GM13977 (cell line): ENCODE data around the gene NF2.

Experiments
- DNase-seq: peaks from one replicate; pipeline ENCODE4 v3.0.0; 2012; ENCODE audit warnings: low spot score
- CTCF ChIP-seq: IDR thresholded peaks from 2 replicates; pipeline ENCODE4 v1.5.1; 2012; ENCODE audit warnings: mild to moderate bottlenecking, control low read depth; ENCODE audit not compliant: insufficient read depth; ENCODE audit errors: extremely low read depth, missing control alignments
- in situ Hi-C: fragments of 300-500 bp; cut with MboI; formaldehyde crosslinking; loops from one replicate; pipeline ENCODE4 v1.12.0; 2022; ENCODE audit warnings: low sequenced_read_pairs, low pct_unique_long_range_greater_than_20kb, mixed read lengths, inconsistent platforms; ENCODE audit not compliant: unreplicated experiment

Gene NF2

GRCh38 chr22:29737251-29738117, 134.1 kb downstream of the NF2 start:
- no peak for TF ChIP-seq CTCF
- in situ Hi-C loops, result no loop called here
- no peak for DNase-seq

- no peak for DNase-seq
- no peak for TF ChIP-seq CTCF
- in situ Hi-C loops, result no loop called here
Observed at GRCh38 chr22:29738118-29738815, 134.8 kb downstream of the NF2 start.

GRCh38 chr22:29739346-29739875, 136.0 kb downstream of the NF2 start:
- no peak for DNase-seq
- TF ChIP-seq CTCF, result no peak
- in situ Hi-C loops, result no loop called here

GRCh38 chr22:29740216-29740615, 136.8 kb downstream of the NF2 start:
- no peak for TF ChIP-seq CTCF
- in situ Hi-C loops, result no loop called here
- no peak for DNase-seq

- DNase-seq, result no peak
- in situ Hi-C loops, result no loop called here
- TF ChIP-seq CTCF, result no peak
Observed at GRCh38 chr22:29741926-29742325, 138.5 kb downstream of the NF2 start.

GRCh38 chr22:29742326-29742725, 138.9 kb downstream of the NF2 start:
- no peak for DNase-seq
- no peak for TF ChIP-seq CTCF
- in situ Hi-C loops, result no loop called here
